ENCODE measurements around the gene PTPRS.

Gene PTPRS

DNA sequence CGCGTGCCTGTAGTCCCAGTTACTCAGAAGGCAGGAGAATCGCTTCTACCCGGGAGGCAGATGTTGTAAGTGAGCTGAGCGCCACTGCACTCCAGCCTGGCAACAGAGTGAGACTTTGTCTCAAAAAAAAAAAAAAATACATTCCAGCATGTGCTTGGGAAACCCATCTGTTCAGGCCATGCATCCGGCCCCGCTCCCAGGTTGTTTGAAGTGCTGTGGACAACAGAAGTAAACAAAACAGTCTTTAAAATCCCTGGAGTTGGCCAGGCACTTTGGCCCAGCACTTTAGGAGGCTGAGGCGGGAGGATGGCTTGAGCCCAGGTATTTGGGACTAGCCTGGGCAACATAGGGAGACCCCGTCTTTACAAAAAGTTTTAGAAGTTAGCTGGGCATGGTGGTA lies 3.2 kb upstream of the PTPRS start:
- no peaks in the 10 kb centered on the region for H3K27me3 ChIP-seq (ENCODE audit: insufficient read depth, low read length, poor library complexity)
- H3K27ac ChIP-seq (ENCODE audit: low read length), result no peak overlapping the region

DNA sequence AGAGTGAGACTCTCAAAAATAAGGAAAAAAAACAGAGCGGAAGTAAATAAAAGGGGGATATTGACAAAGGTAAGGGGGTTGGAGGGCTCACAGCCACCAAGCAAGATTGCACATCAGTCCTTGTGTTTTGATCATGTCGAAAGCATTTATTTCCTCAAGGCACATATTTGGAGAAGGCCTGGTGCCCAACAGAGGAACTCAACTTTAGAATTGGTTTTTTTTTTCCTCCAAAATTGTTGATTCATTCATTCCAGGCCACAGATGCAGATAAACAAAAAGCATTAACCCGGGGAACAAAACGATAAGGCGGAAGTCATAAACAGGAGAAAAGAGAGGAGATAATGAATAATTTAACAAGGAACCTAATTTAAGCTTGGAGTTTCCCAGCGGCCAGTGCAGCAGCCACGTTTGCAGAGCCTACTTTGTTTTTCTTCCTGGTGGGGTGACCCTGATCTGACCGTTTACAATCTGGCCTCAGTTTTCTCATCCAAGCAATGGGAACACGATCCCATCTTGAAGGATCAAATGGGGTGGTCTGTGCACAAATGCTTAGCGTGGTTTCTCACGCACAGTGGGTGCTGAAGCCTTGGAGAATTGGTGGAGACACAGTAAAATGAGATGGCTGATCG lies 2.1 kb upstream of the PTPRS start:
- no peak for DNase-seq
- Histone ChIP-seq H3K36me3 (ENCODE audit: insufficient read depth, low read length) (no peaks in the 10 kb centered on the region), H3K27me3 (ENCODE audit: insufficient read depth, low read length, poor library complexity) (peaks cover 4% of the 10 kb centered on the region), H3K9ac (ENCODE audit: low read depth, low read length) (no peak overlapping the region), H3K79me2 (ENCODE audit: insufficient read depth, low read length) (no peaks in the 10 kb centered on the region), H3K4me2 (ENCODE audit: insufficient read depth, low read length) (no peak overlapping the region), H3K27ac (ENCODE audit: low read length) (no peak overlapping the region), H4K20me1 (ENCODE audit: insufficient read depth, low read length) (no peaks in the 10 kb centered on the region), H3K9me3 (ENCODE audit: insufficient read depth, low read length, severe bottlenecking) (no peaks in the 10 kb centered on the region), H3K4me3 (ENCODE audit: low read depth in 1 of 2, low read length in 2 of 2) (no peak overlapping the region), H2AFZ (ENCODE audit: low read depth, low read length) (no peak overlapping the region), H3K4me1 (ENCODE audit: insufficient read depth, low read length) (no peaks in the 10 kb centered on the region)
- TF ChIP-seq EZH2 (IDR thresholded peaks at IDR 0.05; ENCODE audit: borderline replicate concordance, low read depth, low read length, severe bottlenecking), result no peak
- TF ChIP-seq, protein P1, sequence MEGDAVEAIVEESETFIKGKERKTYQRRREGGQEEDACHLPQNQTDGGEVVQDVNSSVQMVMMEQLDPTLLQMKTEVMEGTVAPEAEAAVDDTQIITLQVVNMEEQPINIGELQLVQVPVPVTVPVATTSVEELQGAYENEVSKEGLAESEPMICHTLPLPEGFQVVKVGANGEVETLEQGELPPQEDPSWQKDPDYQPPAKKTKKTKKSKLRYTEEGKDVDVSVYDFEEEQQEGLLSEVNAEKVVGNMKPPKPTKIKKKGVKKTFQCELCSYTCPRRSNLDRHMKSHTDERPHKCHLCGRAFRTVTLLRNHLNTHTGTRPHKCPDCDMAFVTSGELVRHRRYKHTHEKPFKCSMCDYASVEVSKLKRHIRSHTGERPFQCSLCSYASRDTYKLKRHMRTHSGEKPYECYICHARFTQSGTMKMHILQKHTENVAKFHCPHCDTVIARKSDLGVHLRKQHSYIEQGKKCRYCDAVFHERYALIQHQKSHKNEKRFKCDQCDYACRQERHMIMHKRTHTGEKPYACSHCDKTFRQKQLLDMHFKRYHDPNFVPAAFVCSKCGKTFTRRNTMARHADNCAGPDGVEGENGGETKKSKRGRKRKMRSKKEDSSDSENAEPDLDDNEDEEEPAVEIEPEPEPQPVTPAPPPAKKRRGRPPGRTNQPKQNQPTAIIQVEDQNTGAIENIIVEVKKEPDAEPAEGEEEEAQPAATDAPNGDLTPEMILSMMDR (IDR thresholded peaks at IDR 0.05; ENCODE audit: borderline replicate concordance, extremely low read depth, low read length, poor library complexity, severe bottlenecking), result no peak
- no peak for ATAC-seq (ENCODE audit: insufficient read depth, low read depth)

More for the DNA sequence above, 3.2 kb upstream of the PTPRS start:
- Histone ChIP-seq H3K4me3 (ENCODE audit: low read depth in 1 of 2, low read length in 2 of 2) (no peak overlapping the region), H2AFZ (ENCODE audit: low read depth, low read length) (no peak overlapping the region), H3K9me3 (ENCODE audit: insufficient read depth, low read length, severe bottlenecking) (no peaks in the 10 kb centered on the region), H3K9ac (ENCODE audit: low read depth, low read length) (no peak overlapping the region), H3K4me2 (ENCODE audit: insufficient read depth, low read length) (no peak overlapping the region), H3K36me3 (ENCODE audit: insufficient read depth, low read length) (no peaks in the 10 kb centered on the region), H3K4me1 (ENCODE audit: insufficient read depth, low read length) (no peaks in the 10 kb centered on the region), H4K20me1 (ENCODE audit: insufficient read depth, low read length) (no peaks in the 10 kb centered on the region), H3K79me2 (ENCODE audit: insufficient read depth, low read length) (no peaks in the 10 kb centered on the region)
- no peak for DNase-seq
- TF ChIP-seq, protein P1 (IDR thresholded peaks at IDR 0.05; ENCODE audit: borderline replicate concordance, extremely low read depth, low read length, poor library complexity, severe bottlenecking), result no peak
- TF ChIP-seq EZH2 (IDR thresholded peaks at IDR 0.05; ENCODE audit: borderline replicate concordance, low read depth, low read length, severe bottlenecking), result no peak
- no peak for ATAC-seq (ENCODE audit: insufficient read depth, low read depth)

DNA sequence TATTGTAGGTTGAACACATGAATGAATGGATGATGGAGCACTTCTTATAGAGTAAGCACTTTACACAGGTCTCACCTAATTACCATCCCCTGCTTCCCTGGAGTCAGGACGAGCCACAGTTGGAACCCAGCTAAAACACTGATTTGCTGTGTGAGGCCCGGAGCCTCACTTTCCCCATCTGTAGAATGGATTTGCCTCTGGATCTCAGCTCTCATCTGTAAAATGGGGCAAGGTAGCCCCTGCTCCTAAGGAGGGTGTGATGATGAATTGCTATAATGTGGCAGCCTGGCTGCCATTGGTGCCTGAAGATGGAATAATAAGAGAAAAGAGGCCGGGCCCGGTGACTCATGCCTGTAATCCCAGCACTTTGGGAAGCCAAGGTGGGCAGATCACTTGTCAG lies 1.4 kb upstream of the PTPRS start:
- no peak for TF ChIP-seq EZH2 (IDR thresholded peaks at IDR 0.05; ENCODE audit: borderline replicate concordance, low read depth, low read length, severe bottlenecking)
- TF ChIP-seq, protein P1 (IDR thresholded peaks at IDR 0.05; ENCODE audit: borderline replicate concordance, extremely low read depth, low read length, poor library complexity, severe bottlenecking), result no peak

More for the DNA sequence above, 1.4 kb upstream of the PTPRS start:
- H3K4me1 ChIP-seq (ENCODE audit: insufficient read depth, low read length), result no peaks in the 10 kb centered on the region
- H2AFZ ChIP-seq (ENCODE audit: low read depth, low read length), result no peak overlapping the region
- H3K27me3 ChIP-seq (ENCODE audit: insufficient read depth, low read length, poor library complexity), result peaks cover 10% of the 10 kb centered on the region
- DNase-seq, result no peak
- H3K9ac ChIP-seq (ENCODE audit: low read depth, low read length), result no peak overlapping the region
- ATAC-seq (ENCODE audit: insufficient read depth, low read depth), result no peak
- no peak overlapping the region for H3K27ac ChIP-seq (ENCODE audit: low read length)
- H3K79me2 ChIP-seq (ENCODE audit: insufficient read depth, low read length), result no peaks in the 10 kb centered on the region
- no peaks in the 10 kb centered on the region for H4K20me1 ChIP-seq (ENCODE audit: insufficient read depth, low read length)
- H3K9me3 ChIP-seq (ENCODE audit: insufficient read depth, low read length, severe bottlenecking), result no peaks in the 10 kb centered on the region
- no peak overlapping the region for H3K4me3 ChIP-seq (ENCODE audit: low read depth in 1 of 2, low read length in 2 of 2)
- no peak overlapping the region for H3K4me2 ChIP-seq (ENCODE audit: insufficient read depth, low read length)
- no peaks in the 10 kb centered on the region for H3K36me3 ChIP-seq (ENCODE audit: insufficient read depth, low read length)
